Measurements from ENCODE around the gene RCVRN.

RCVRN gene

DNA sequence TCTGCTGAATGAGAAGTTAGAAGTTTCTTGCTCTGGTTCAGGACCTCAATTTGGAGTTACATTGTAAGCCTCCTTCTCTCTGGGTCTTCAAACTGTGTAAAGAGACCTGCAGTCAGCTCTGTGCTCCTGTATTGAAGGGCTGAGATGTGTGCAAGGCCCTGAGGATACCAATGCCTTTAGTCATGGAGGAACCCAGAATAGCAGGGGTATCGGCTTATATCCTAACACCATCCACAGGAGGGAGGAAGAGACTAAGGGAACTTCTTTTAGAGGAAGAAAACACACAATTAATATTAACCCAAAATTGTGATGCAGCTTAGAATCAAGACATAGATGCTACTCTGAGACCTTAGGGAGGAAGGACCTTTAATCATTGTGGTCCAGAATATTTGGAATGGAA lies 42.9 kb downstream of the RCVRN start:
- no peak overlapping the region for H3K27ac ChIP-seq
- no peak for DNase-seq (ENCODE audit: low read depth, low spot score)

DNA sequence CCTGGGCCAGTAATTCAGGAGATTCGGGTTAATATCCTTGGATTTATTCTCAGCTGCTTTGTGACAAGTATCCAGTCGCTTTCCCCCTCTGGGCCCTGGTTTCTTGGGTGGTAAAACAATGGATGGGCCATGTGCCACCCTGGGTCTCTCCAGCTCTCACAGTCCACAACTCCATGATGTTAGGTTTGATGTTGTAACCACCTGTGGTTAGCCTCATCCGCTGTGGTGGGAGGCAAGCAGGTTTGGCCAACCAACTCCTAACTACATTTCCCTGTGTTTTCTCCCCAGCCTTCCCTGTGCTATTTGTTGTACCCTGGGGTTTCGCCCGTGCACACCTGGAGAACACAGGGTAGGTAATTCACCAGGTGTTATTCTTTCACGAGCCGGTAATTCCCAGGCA lies 44.2 kb downstream of the RCVRN start:
- DNase-seq (ENCODE audit: low read depth, low spot score): no peak
- H3K27ac ChIP-seq: no peak overlapping the region

GRCh38 chr17:9859781-9860180 lies 45.3 kb downstream of the RCVRN start:
- DNase-seq (ENCODE audit: low read depth, low spot score): no peak
- no peak overlapping the region for H3K27ac ChIP-seq

DNA sequence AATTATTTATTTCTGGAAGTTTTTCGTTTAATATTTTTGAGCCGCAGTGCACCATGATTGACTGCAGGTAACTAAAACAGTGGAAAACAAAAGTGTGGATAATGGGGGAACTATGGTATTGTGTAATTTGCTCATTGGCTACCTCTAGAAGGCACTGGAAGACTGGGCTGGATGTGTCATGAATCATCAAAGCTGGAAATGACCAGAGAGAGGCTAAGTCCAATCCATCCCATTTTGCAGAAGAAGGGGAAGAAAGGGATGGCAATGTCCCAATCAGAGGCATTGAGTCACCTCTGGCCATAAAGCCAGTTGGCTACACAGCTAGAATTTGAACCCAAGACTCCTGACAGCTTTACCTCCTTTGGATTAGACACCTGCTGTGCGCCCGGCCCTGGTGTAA lies 50.0 kb downstream of the RCVRN start:
- no peak for DNase-seq (ENCODE audit: low read depth, low spot score)
- no peak overlapping the region for H3K27ac ChIP-seq

DNA sequence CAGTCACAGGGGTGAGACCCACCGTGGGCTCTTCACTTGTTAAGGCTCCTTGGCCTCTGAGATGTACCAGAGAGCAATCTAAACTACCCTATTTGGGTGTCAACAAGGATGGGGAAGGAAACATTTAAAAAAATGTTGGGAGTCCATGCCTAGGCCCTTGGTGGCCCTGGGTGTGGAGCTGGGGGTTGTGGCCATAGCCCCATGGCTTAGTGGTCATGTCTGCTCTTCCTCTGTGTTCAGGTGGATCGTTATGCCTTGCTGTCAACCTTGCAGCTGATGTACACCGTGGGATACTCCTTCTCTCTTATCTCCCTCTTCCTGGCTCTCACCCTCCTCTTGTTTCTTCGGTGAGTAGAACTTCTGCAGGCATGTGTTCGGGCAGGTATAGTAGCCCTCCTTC lies 50.8 kb downstream of the RCVRN start:
- DNase-seq (ENCODE audit: low read depth, low spot score): no peak
- H3K27ac ChIP-seq: no peak overlapping the region

GRCh38 chr17:9850151-9850550 lies 54.9 kb downstream of the RCVRN start:
- H3K27ac ChIP-seq: no peak overlapping the region
- DNase-seq (ENCODE audit: low read depth, low spot score): no peak
